Esophagus squamous epithelium (tissue), 5 donors: ENCODE data around the gene SHFL. TPM values are rescaled to one million over a fixed set of nuclear protein-coding genes. Genes with fewer than 3 reads are reported as not detected.

Experiments used
- DNase-seq: peaks from one replicate; lab custom pipeline; 2025; lab: John Stamatoyannopoulos, UW
- H3K27ac ChIP-seq, 4 donors: fragments of 200-600 bp; sonication (generic); one replicate each; pipeline ENCODE4 v1.5.1; 2016 to 2019; ENCODE audit warnings: mild to moderate bottlenecking in 1 of 4
- H3K27me3 ChIP-seq, 4 donors: fragments of 200-600 bp; sonication (generic); 1 replicate in 3 of 4; 2 replicates in 1 of 4; pipeline versions ENCODE4 v1.5.1 to v1.6.0; 2017 to 2021; ENCODE audit warnings: antibody characterized with exemption in 1 of 4
- H3K36me3 ChIP-seq, 3 donors: fragments of 200-600 bp; sonication (generic); one replicate each; pipeline ENCODE4 v1.5.1; 2016 to 2019
- H3K4me1 ChIP-seq, 3 donors: fragments of 200-600 bp; sonication (generic); one replicate each; pipeline ENCODE4 v1.5.1; 2017 to 2019
- H3K4me3 ChIP-seq, 4 donors: fragments of 200-600 bp; sonication (generic); 1 replicate in 3 of 4; 2 replicates in 1 of 4; pipeline ENCODE4 v1.5.1; 2016 to 2019; ENCODE audit warnings: mild to moderate bottlenecking in 2 of 4, moderate library complexity in 1 of 4
- H3K9me3 ChIP-seq, 3 donors: fragments of 200-600 bp; sonication (generic); one replicate each; pipeline ENCODE4 v1.5.1; 2016 to 2019
- POLR2A ChIP-seq, 4 donors: fragments of 450-650 bp; IDR thresholded peaks; one replicate each; pipeline ENCODE4 v1.6.1; 2017; ENCODE audit warnings: antibody characterized with exemption in 4 of 4, mild to moderate bottlenecking in 4 of 4, moderate library complexity in 3 of 4
- WGBS, 2 donors: methylation state at CpG; one replicate each; pipeline ENCODE4 v1.1.5; 2018; 5-methylcytosine and 5-hydroxymethylcytosine counted together
- intact Hi-C: fragments of 100-400 bp; cut with DNase I; formaldehyde crosslinking; loops from one replicate; pipeline ENCODE4 v1.15.0; 2022
- total RNA-seq, 4 donors: library from RNA; depleted of rRNA; stranded (reverse); fragments of >200 nt; gene quantifications; one replicate each; pipeline ENCODE4 v1.1.0, GENCODE V29; 2016
- TF ChIP-seq, protein P1 (sequence below), 6 experiments: fragments of 450-650 bp in 4 of 6; fragments of 200-600 bp in 2 of 6; sonication (generic) in 2 of 6; IDR thresholded peaks; one replicate each; pipeline ENCODE4 v1.5.1; 2016 to 2019; ENCODE audit warnings: antibody characterized with exemption in 6 of 6, mild to moderate bottlenecking in 4 of 6, moderate library complexity in 4 of 6
- donor health status: DM: yes; HTN: yes; CAD: no.

The SHFL gene
- total RNA-seq, 4 donors from 2014 or later: 10.0 to 23.7 (median 14.7) TPM

DNA sequence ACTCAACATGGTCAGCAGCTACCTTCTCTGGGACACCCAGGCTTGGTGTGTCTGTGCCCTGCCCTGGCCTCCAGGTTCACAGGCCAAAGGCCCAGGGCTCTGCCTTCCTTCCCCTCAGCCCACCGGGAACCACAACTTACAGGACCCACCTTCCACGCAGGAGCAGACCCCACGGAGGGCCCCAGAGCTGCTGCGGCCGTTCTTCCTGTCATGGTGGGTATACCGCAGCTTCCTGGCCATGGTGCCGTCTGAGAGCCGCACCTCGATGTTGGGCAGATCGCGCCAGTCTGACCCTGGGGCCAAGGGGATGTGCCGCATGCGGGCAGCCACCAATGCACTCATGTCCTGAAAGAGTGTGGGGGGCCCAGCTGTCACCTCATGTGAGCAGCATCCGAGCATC lies 50.8 kb downstream of the SHFL start:
- 96% methylated on average over 4 of the region's 14 CpGs; no CpG with 5 or more reads in 1 of the 2 donors for WGBS, 2 donors
- Histone ChIP-seq H3K27me3 (no peaks in the 10 kb centered on the region), H3K4me3 (no peak overlapping the region), H3K4me1 (peaks cover 0 to 8% (median 6%) of the 10 kb centered on the region in 3 donors), H3K36me3 (peaks cover 46 to 100% (median 60%) of the 10 kb centered on the region in 3 donors), H3K27ac (no peak overlapping the region), H3K9me3 (no peaks in the 10 kb centered on the region)
- no peak for DNase-seq
- intact Hi-C loops: no loop called here
- TF ChIP-seq, protein P1, sequence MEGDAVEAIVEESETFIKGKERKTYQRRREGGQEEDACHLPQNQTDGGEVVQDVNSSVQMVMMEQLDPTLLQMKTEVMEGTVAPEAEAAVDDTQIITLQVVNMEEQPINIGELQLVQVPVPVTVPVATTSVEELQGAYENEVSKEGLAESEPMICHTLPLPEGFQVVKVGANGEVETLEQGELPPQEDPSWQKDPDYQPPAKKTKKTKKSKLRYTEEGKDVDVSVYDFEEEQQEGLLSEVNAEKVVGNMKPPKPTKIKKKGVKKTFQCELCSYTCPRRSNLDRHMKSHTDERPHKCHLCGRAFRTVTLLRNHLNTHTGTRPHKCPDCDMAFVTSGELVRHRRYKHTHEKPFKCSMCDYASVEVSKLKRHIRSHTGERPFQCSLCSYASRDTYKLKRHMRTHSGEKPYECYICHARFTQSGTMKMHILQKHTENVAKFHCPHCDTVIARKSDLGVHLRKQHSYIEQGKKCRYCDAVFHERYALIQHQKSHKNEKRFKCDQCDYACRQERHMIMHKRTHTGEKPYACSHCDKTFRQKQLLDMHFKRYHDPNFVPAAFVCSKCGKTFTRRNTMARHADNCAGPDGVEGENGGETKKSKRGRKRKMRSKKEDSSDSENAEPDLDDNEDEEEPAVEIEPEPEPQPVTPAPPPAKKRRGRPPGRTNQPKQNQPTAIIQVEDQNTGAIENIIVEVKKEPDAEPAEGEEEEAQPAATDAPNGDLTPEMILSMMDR (IDR thresholded peaks at IDR 0.05): no peak
- TF ChIP-seq POLR2A (IDR thresholded peaks at IDR 0.05): no peak

DNA sequence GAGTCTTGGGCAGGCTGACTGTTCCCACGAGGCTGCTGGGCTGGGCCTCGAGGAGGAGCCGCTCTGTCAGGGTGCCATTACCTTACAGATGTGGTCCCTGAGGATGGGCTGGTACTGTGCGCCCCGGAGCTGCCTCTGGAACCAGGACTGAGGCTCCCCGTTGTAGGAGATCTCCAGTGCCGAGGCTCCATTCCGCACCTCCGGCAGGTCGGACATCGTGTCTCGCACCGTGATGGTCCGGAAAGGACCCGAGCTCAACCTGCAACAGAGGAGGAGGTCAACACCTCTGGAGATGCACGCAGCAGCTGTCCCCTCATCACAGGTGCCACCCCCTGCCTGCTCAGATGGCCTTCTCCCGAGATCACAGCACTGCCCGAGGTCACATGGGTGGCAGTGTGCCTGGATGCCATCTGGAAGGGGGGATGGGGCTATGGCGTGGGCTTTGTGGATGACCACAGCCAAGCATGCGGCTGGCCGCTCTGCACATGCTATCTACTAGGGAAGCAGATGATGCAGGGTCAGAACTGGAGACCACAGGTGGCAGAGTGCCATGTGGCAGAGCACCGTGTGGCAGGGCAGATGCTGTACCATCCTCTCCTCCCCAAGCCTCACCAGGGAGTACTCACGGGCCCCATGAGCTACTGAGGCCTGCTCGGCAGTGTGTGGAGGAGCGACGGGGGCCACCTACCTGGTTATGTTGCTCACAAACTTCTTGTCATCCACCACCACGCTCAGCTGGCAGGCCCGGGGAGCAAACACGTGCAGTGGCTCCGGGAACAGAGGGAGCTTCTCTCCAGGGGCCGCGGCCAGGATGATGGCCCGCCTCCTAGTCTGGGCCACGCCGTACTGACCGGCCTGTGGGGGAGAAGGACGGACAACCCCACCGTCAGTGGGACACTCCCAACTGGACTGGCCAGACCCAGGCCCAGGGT lies 51.9 kb downstream of the SHFL start:
- TF ChIP-seq, protein P1 (IDR thresholded peaks at IDR 0.05): no peak
- TF ChIP-seq POLR2A (IDR thresholded peaks at IDR 0.05): no peak
- Histone ChIP-seq H3K27me3 (no peaks in the 10 kb centered on the region), H3K4me3 (no peak overlapping the region), H3K9me3 (no peaks in the 10 kb centered on the region), H3K36me3 (peaks cover 57 to 100% (median 67%) of the 10 kb centered on the region in 3 donors), H3K27ac (no peak overlapping the region), H3K4me1 (peaks cover 0 to 8% (median 6%) of the 10 kb centered on the region in 3 donors)
- intact Hi-C loops: no loop called here
- no peak for DNase-seq
- WGBS, 2 donors: 74 to 88% methylated on average over 3 to 12 of the region's 38 CpGs

DNA sequence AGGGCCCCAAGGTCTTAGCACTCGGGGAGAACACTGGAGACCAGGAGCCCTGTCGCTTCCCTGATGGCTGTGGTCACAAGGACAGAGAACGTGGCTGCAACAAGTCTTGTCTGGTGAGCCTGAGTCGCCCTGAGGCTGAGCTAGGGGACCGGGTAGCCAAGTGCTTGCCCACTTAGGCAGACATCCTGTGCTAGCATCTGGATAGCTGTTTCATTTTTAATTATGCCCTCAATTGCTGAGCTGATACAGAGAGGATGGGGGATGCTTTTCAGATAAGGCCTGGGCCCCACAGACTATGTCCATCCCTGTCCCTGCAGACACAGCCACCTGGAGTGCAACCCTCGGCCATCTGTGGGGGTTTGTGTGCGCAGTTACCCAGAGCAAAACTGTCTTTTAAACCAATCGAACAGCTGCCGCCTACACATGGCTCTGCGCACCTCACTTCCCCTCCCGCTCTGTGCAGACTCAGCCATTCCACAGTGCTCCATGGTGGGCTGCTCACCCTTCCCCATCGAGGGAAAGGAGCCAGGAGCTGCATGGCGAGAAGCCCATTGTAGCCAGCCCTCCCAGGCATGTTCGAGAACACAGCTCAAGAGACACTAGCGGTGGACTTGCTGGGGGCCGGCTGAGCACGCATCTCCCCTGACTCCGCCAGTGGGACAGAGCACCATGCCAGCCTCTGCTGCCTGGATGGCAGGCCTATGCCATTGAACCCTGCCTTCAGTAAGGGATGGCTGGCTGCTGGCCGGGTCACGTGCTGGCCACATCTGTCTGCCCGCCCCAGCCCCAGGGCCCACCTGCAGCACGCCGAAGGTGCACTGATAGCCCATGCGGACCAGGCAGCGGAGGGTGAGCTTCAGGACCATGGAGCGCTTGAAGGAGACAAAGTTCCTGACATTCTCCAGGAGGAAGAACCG lies 53.0 kb downstream of the SHFL start:
- H3K4me1 ChIP-seq: peaks cover 0 to 8% (median 6%) of the 10 kb centered on the region in 3 donors
- H3K36me3 ChIP-seq: peaks cover 60 to 100% (median 61%) of the 10 kb centered on the region in 3 donors
- no peaks in the 10 kb centered on the region for H3K27me3 ChIP-seq
- DNase-seq: no peak
- no peaks in the 10 kb centered on the region for H3K9me3 ChIP-seq
- WGBS, 2 donors: 88 to 90% methylated on average over 9 to 13 of the region's 27 CpGs
- intact Hi-C loops: no loop called here
- no peak for TF ChIP-seq POLR2A (IDR thresholded peaks at IDR 0.05)
- TF ChIP-seq, protein P1 (IDR thresholded peaks at IDR 0.05): no peak
- H3K27ac ChIP-seq: no peak overlapping the region
- no peak overlapping the region for H3K4me3 ChIP-seq

DNA sequence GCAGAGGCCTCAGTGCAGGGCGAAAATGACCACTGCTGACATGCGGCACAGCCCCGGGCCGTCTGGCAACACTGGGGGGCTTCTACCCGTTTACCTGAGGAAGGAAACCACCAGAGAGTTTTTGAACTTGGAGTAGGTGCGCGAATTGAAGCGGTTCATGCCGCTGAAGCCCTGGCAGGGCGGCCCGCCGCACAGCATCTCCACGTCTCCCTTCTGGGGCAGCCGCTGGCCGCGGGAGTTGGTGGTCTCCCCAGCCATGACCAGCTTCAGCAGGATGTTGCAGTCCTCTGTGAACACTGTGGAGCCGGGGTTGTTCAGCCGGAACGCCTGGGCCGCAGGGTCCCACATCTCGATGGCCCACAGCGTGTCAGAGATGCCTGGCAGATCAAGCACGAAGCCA lies 53.8 kb downstream of the SHFL start:
- Histone ChIP-seq H3K4me1 (peaks cover 0 to 8% (median 6%) of the 10 kb centered on the region in 3 donors), H3K36me3 (peaks cover 60 to 100% (median 66%) of the 10 kb centered on the region in 3 donors), H3K9me3 (no peaks in the 10 kb centered on the region), H3K27ac (no peak overlapping the region), H3K27me3 (no peaks in the 10 kb centered on the region), H3K4me3 (no peak overlapping the region)
- no peak for DNase-seq
- TF ChIP-seq, protein P1 (IDR thresholded peaks at IDR 0.05): no peak
- TF ChIP-seq POLR2A (IDR thresholded peaks at IDR 0.05): no peak
- intact Hi-C loops: no loop called here
- 96 to 100% methylated on average over 10 to 18 of the region's 23 CpGs for WGBS, 2 donors
